Activated gamma-delta T cell treated with anti-CD3 and anti-CD28 coated beads, Interleukin-2, amount 50 U/mL, for 16 hours (primary cell): ENCODE results near the gene PLEK.
"Not testable (repeated sequence)": the region's sequence is repeated elsewhere in the genome, so short reads cannot be mapped to it uniquely, and the experiment has no call there.

ENCODE experiments used
- DNase-seq: peaks from one replicate; pipeline ENCODE4 v3.0.0-alpha.2; 2020; ENCODE audit warnings: low read depth

PLEK gene

GRCh38 chr2:68365087-68365486 is at the start of gene PLEK:
TSS of gene PLEK (plus strand) at chr2:68365282. CDS start at chr2:68365352, 70 bp downstream.
- no peak for DNase-seq

- DNase-seq, result no peak
Observed at GRCh38 chr2:68316111-68316510, 49.0 kb upstream of the PLEK start.

GRCh38 chr2:68317971-68318913 is 46.8 kb upstream of the PLEK start:
- no peak for DNase-seq

- no peak for DNase-seq
Observed at GRCh38 chr2:68318914-68319397, 46.1 kb upstream of the PLEK start.

GRCh38 chr2:68319398-68320117 is 45.5 kb upstream of the PLEK start, which contains the start of gene CNRIP1:
TSS of gene CNRIP1 (minus strand) at chr2:68319949. CDS start at chr2:68319400, 549 bp downstream.
- no peak for DNase-seq

GRCh38 chr2:68320118-68320641 is 44.9 kb upstream of the PLEK start:
- no peak for DNase-seq

GRCh38 chr2:68325056-68325455 is 40.0 kb upstream of the PLEK start:
- no peak for DNase-seq

GRCh38 chr2:68328901-68329300 is 36.2 kb upstream of the PLEK start:
- DNase-seq, result no peak

GRCh38 chr2:68330691-68331090 is 34.4 kb upstream of the PLEK start:
- no peak for DNase-seq

- no peak for DNase-seq
Observed at GRCh38 chr2:68333009-68333408, 32.1 kb upstream of the PLEK start.

GRCh38 chr2:68333931-68334330 is 31.2 kb upstream of the PLEK start:
- DNase-seq, result no peak

- no peak for DNase-seq
Observed at GRCh38 chr2:68336192-68336591, 28.9 kb upstream of the PLEK start.

- DNase-seq, result no peak
Observed at GRCh38 chr2:68340226-68341061, 24.6 kb upstream of the PLEK start.

- DNase-seq, result no peak
Observed at GRCh38 chr2:68341062-68341329, 24.1 kb upstream of the PLEK start.

GRCh38 chr2:68341583-68341982 is 23.5 kb upstream of the PLEK start:
- DNase-seq, result no peak

- DNase-seq, result no peak
Observed at GRCh38 chr2:68342470-68342869, 22.6 kb upstream of the PLEK start.

GRCh38 chr2:68344031-68344430 is 21.1 kb upstream of the PLEK start:
- DNase-seq, result no peak

- no peak for DNase-seq
Observed at GRCh38 chr2:68345129-68345875, 19.8 kb upstream of the PLEK start.

GRCh38 chr2:68349091-68349490 is 16.0 kb upstream of the PLEK start:
- not testable (repeated sequence) for DNase-seq

GRCh38 chr2:68351997-68352396 is 13.1 kb upstream of the PLEK start:
- DNase-seq, result no peak
